HepG2 (cell line): Measurements from ENCODE around the gene CYB5D1. TPM values are rescaled to one million over a fixed set of nuclear protein-coding genes. Genes with fewer than 3 reads are reported as not detected.

Experiments
- CTCF ChIP-seq: sonication (generic); formaldehyde crosslinking; IDR thresholded peaks from 2 replicates; pipeline ENCODE4 v1.5.0; 2020; ENCODE audit warnings: mild to moderate bottlenecking, missing genetic modification reagents, moderate library complexity
- DNMT1 ChIP-seq: sonication (generic); formaldehyde crosslinking; IDR thresholded peaks from 2 replicates; pipeline ENCODE4 v1.5.1; 2020; ENCODE audit warnings: mild to moderate bottlenecking, missing genetic modification reagents
- FOSL2 ChIP-seq: sonication (generic); formaldehyde crosslinking; IDR thresholded peaks from 2 replicates; pipeline ENCODE4 v1.4.0; 2020; ENCODE audit warnings: missing genetic modification reagents
- KDM5B ChIP-seq: sonication (generic); formaldehyde crosslinking; IDR thresholded peaks from 2 replicates; pipeline ENCODE4 v1.4.0; 2020; ENCODE audit warnings: missing genetic modification reagents, mild to moderate bottlenecking, borderline replicate concordance
- MAF1 ChIP-seq: sonication (generic); formaldehyde crosslinking; IDR thresholded peaks from 2 replicates; pipeline ENCODE4 v1.5.0; 2020; ENCODE audit warnings: missing genetic modification reagents, borderline replicate concordance
- MAFG ChIP-seq: sonication (generic); formaldehyde crosslinking; IDR thresholded peaks from 2 replicates; pipeline ENCODE4 v1.5.1; 2020; ENCODE audit warnings: mild to moderate bottlenecking, missing genetic modification reagents
- POLR2G ChIP-seq: fragments of 200-400 bp; formaldehyde crosslinking; IDR thresholded peaks from 2 replicates; pipeline ENCODE4 v1.6.1; 2018; ENCODE audit warnings: mild to moderate bottlenecking, low read depth, low read length, moderate library complexity
- PRDM4 ChIP-seq: sonication (generic); formaldehyde crosslinking; IDR thresholded peaks from 2 replicates; pipeline ENCODE4 v1.9.0; 2021; ENCODE audit warnings: missing genetic modification reagents, borderline replicate concordance
- SP1 ChIP-seq, 2 experiments: fragments of 450-650 bp in 1 of 2; sonication (generic) in 1 of 2; formaldehyde crosslinking in 1 of 2; IDR thresholded peaks; 2 replicates each; pipeline versions ENCODE4 v1.4.0 to v1.6.1; 2016 to 2020; ENCODE audit warnings: missing genetic modification reagents in 1 of 2
- TFDP1 ChIP-seq: IDR thresholded peaks from 2 replicates; pipeline ENCODE4 v1.6.1; 2016; ENCODE audit warnings: missing compliant biosample characterization, missing genetic modification reagents, borderline replicate concordance
- USF2 ChIP-seq, 2 experiments: sonication (generic) in 1 of 2; formaldehyde crosslinking in 1 of 2; IDR thresholded peaks; 2 replicates each; pipeline versions ENCODE4 v1.5.1 to v1.6.1; 2011 to 2020; ENCODE audit warnings: borderline replicate concordance in 1 of 2, low read depth in 1 of 2, low read length in 1 of 2, mild to moderate bottlenecking in 1 of 2, missing genetic modification reagents in 1 of 2, moderate library complexity in 1 of 2
- ZNF207 ChIP-seq: fragments of 450-650 bp; IDR thresholded peaks from 2 replicates; pipeline ENCODE4 v1.6.1; 2016; ENCODE audit warnings: antibody characterized with exemption, borderline replicate concordance
- ZNF264 ChIP-seq: sonication (generic); formaldehyde crosslinking; IDR thresholded peaks from 2 replicates; pipeline ENCODE4 v1.4.0; 2020; ENCODE audit warnings: missing genetic modification reagents
- ZNF276 ChIP-seq: sonication (generic); formaldehyde crosslinking; IDR thresholded peaks from 2 replicates; pipeline ENCODE4 v1.4.0; 2020; ENCODE audit warnings: mild to moderate bottlenecking, low read depth, missing genetic modification reagents
- ZNF326 ChIP-seq: sonication (generic); formaldehyde crosslinking; IDR thresholded peaks from 2 replicates; pipeline ENCODE4 v1.4.0; 2020; ENCODE audit warnings: missing genetic modification reagents, borderline replicate concordance
- ZNF749 ChIP-seq: sonication (generic); formaldehyde crosslinking; IDR thresholded peaks from 2 replicates; pipeline ENCODE4 v1.8.0; 2022; ENCODE audit warnings: mild to moderate bottlenecking, missing genetic modification reagents, moderate library complexity, borderline replicate concordance
- ZNF883 ChIP-seq: sonication (generic); formaldehyde crosslinking; IDR thresholded peaks from 2 replicates; pipeline ENCODE4 v1.5.1; 2020; ENCODE audit warnings: mild to moderate bottlenecking, missing genetic modification reagents; ENCODE audit errors: not compliant biosample characterization
- polyA plus RNA-seq, 8 experiments: library from polyadenylated mRNA; depleted of rRNA in 3 of 8; stranded (reverse) in 7 of 8; unstranded in 1 of 8; fragments of >200 nt; fragmentation: Illumina TruSeq in 4 of 8; extraction: Trizol in 4 of 8; gene quantifications; 2 replicates each; pipeline versions ENCODE4 v1.2.1 to v1.2.3, GENCODE V29; 2011 to 2016; ENCODE audit warnings: low read depth in 4 of 8, missing spikeins in 1 of 8, mixed read lengths in 1 of 8; ENCODE audit not compliant: insufficient read depth in 1 of 8
- total RNA-seq, 5 experiments: library from RNA; depleted of rRNA; stranded (reverse); fragments of >200 nt; fragmentation: Illumina TruSeq; extraction: Trizol; gene quantifications; 2 replicates each; pipeline ENCODE4 v1.2.3, GENCODE V29; 2016; ENCODE audit warnings: low read depth in 1 of 5

CYB5D1 gene
- total and polyA plus RNA-seq, 2 of the 13 experiments (the other 11 are each of a cell fraction or from before 2014, with no cell fraction given), result 8.9 to 17.0 TPM

- TF ChIP-seq POLR2G (peak; percentile 54; the same call in 1 of the 2 replicates), ZNF207 (no peak), DNMT1 (CRISPR knock-in tag) (no peak), TFDP1 (CRISPR knock-in tag) (no peak), MAFG (CRISPR knock-in tag) (no peak), CTCF (CRISPR knock-in tag) (no peak), ZNF883 (CRISPR knock-in tag) (no peak), ZNF749 (CRISPR knock-in tag) (no peak), PRDM4 (CRISPR knock-in tag) (no peak), KDM5B (CRISPR knock-in tag) (peak; percentile 84; the same call in 1 of the 2 replicates), ZNF264 (CRISPR knock-in tag) (no peak), FOSL2 (CRISPR knock-in tag) (no peak; the same call in 1 of the 2 replicates), ZNF326 (CRISPR knock-in tag) (no peak), USF2 (IDR thresholded peaks at IDR 0.05; ENCODE audit: low read depth, low read length) (peak; percentile 66; the same call in 1 of the 2 replicates), USF2 (CRISPR knock-in tag; IDR thresholded peaks at IDR 0.05; ENCODE audit: borderline replicate concordance) (peak; percentile 79; the same call in 1 of the 2 replicates), ZNF276 (CRISPR knock-in tag) (no peak), MAF1 (CRISPR knock-in tag) (no peak), SP1 (IDR thresholded peaks at IDR 0.05) (no peak), SP1 (CRISPR knock-in tag; IDR thresholded peaks at IDR 0.05) (peak; percentile 83)
Observed at GRCh38 chr17:7857713-7858521, at the start of gene CYB5D1 (continued).
